ENCODE measurements around the gene SOAT2. TPM values are rescaled to one million over a fixed set of nuclear protein-coding genes. Genes with fewer than 3 reads are reported as not detected.
"Not testable (repeated sequence)": the region's sequence is repeated elsewhere in the genome, so short reads cannot be mapped to it uniquely, and the experiment has no call there.

SOAT2 gene
- total and polyA plus RNA-seq, 4 donors, result 0.48 to 9.4 (median 1.3) TPM

DNA sequence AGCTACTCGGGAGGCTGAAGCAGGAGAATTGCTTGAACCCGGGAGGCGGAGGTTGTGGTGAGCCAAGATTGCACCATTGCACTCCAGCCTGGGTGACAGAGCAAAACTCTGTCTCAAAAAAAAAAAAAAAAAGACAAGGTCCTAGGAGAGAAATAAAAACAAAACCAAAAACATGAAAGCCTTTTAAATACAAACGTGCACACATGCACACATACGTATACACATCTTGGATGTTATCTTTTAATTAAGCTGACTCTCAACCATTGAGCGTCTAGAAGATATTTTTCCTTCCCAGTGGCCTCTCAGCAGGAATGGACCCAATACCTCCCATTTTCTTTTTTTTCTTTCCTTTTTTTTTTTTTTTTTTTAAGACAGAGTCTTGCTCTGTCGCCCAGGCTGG lies 9.1 kb downstream of the SOAT2 start:
- not testable (repeated sequence) for H3K27ac ChIP-seq (ENCODE audit: low read depth in 1 of 2, low read length in 2 of 2); DNase-seq (ENCODE audit: low spot score); H3K36me3 ChIP-seq (ENCODE audit: control insufficient read depth in 4 of 4, insufficient read depth in 3 of 4, low read depth in 1 of 4, low read length in 3 of 4); H3K9me3 ChIP-seq (ENCODE audit: control insufficient read depth in 4 of 4, low read length in 3 of 4); H3K27me3 ChIP-seq (ENCODE audit: control insufficient read depth in 4 of 4, insufficient read depth in 4 of 4, low read length in 3 of 4); H3K4me3 ChIP-seq (ENCODE audit: low read depth in 1 of 3, low read length in 3 of 3); H3K4me1 ChIP-seq (ENCODE audit: control insufficient read depth in 4 of 4, insufficient read depth in 4 of 4, low read length in 3 of 4); H3K9ac ChIP-seq (ENCODE audit: low read depth in 1 of 2, low read length in 2 of 2)
- 91% methylated on average over 7 of the region's 7 CpGs for WGBS

DNA sequence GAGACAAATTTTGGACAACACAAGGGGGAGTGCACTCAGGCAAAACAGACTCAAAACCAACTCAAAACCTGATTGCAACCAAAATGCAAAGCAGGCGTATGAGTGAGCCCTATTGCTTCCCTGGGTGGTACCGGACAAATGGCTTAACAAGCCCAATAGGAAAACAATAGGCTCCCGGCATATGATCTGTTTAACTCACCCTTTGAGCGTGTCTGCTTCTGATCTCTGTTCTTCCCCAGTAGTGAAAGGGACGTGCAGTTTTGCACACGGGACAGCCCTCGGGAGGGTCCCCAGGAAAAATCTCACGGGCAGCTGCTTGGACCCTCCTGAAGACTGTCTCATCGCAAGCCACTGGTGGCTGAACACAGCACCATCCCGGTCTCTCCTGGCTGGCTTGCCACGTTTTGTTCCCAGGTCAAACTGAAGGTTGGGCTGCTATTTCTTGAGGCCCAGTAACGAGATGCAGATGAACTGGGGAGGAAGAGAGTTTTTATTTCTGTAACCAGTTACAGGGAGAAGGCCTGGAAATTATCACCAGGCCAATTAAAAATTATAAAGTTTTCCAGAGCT lies 9.9 kb downstream of the SOAT2 start:
- Histone ChIP-seq H3K27me3 (ENCODE audit: control insufficient read depth in 4 of 4, insufficient read depth in 4 of 4, low read length in 3 of 4) (no peaks in the 10 kb centered on the region), H3K4me3 (ENCODE audit: low read depth in 1 of 3, low read length in 3 of 3) (no peak overlapping the region), H3K27ac (ENCODE audit: low read depth in 1 of 2, low read length in 2 of 2) (no peak overlapping the region), H3K36me3 (ENCODE audit: control insufficient read depth in 4 of 4, insufficient read depth in 3 of 4, low read depth in 1 of 4, low read length in 3 of 4) (no peaks in the 10 kb centered on the region), H3K9ac (ENCODE audit: low read depth in 1 of 2, low read length in 2 of 2) (no peak overlapping the region), H3K4me1 (ENCODE audit: control insufficient read depth in 4 of 4, insufficient read depth in 4 of 4, low read length in 3 of 4) (no peaks in the 10 kb centered on the region), H3K9me3 (ENCODE audit: control insufficient read depth in 4 of 4, low read length in 3 of 4) (no peaks in the 10 kb centered on the region)
- WGBS, result 91% methylated on average over 12 of the region's 12 CpGs
- no peak for DNase-seq (ENCODE audit: low spot score)
- TF ChIP-seq GABPA (IDR thresholded peaks at IDR 0.05 in 1 of 2, conservative IDR thresholded peaks at IDR 0.05 in 1 of 2), result no peak
- no peak for TF ChIP-seq YY1 (IDR thresholded peaks at IDR 0.05)
- TF ChIP-seq FOXA1 (IDR thresholded peaks at IDR 0.05), result no peak
- TF ChIP-seq, protein P1, sequence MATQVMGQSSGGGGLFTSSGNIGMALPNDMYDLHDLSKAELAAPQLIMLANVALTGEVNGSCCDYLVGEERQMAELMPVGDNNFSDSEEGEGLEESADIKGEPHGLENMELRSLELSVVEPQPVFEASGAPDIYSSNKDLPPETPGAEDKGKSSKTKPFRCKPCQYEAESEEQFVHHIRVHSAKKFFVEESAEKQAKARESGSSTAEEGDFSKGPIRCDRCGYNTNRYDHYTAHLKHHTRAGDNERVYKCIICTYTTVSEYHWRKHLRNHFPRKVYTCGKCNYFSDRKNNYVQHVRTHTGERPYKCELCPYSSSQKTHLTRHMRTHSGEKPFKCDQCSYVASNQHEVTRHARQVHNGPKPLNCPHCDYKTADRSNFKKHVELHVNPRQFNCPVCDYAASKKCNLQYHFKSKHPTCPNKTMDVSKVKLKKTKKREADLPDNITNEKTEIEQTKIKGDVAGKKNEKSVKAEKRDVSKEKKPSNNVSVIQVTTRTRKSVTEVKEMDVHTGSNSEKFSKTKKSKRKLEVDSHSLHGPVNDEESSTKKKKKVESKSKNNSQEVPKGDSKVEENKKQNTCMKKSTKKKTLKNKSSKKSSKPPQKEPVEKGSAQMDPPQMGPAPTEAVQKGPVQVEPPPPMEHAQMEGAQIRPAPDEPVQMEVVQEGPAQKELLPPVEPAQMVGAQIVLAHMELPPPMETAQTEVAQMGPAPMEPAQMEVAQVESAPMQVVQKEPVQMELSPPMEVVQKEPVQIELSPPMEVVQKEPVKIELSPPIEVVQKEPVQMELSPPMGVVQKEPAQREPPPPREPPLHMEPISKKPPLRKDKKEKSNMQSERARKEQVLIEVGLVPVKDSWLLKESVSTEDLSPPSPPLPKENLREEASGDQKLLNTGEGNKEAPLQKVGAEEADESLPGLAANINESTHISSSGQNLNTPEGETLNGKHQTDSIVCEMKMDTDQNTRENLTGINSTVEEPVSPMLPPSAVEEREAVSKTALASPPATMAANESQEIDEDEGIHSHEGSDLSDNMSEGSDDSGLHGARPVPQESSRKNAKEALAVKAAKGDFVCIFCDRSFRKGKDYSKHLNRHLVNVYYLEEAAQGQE (IDR thresholded peaks at IDR 0.05), result no peak
- TF ChIP-seq, protein P2, sequence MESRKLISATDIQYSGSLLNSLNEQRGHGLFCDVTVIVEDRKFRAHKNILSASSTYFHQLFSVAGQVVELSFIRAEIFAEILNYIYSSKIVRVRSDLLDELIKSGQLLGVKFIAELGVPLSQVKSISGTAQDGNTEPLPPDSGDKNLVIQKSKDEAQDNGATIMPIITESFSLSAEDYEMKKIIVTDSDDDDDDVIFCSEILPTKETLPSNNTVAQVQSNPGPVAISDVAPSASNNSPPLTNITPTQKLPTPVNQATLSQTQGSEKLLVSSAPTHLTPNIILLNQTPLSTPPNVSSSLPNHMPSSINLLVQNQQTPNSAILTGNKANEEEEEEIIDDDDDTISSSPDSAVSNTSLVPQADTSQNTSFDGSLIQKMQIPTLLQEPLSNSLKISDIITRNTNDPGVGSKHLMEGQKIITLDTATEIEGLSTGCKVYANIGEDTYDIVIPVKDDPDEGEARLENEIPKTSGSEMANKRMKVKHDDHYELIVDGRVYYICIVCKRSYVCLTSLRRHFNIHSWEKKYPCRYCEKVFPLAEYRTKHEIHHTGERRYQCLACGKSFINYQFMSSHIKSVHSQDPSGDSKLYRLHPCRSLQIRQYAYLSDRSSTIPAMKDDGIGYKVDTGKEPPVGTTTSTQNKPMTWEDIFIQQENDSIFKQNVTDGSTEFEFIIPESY (IDR thresholded peaks at IDR 0.05), result no peak
- no peak for TF ChIP-seq NR2F2 (IDR thresholded peaks at IDR 0.05)
- no peak for TF ChIP-seq FOXA2 (IDR thresholded peaks at IDR 0.05)
- no peak for TF ChIP-seq HNF4G (IDR thresholded peaks at IDR 0.05)
- TF ChIP-seq, protein P3, sequence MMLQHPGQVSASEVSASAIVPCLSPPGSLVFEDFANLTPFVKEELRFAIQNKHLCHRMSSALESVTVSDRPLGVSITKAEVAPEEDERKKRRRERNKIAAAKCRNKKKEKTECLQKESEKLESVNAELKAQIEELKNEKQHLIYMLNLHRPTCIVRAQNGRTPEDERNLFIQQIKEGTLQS (IDR thresholded peaks at IDR 0.05), result no peak

DNA sequence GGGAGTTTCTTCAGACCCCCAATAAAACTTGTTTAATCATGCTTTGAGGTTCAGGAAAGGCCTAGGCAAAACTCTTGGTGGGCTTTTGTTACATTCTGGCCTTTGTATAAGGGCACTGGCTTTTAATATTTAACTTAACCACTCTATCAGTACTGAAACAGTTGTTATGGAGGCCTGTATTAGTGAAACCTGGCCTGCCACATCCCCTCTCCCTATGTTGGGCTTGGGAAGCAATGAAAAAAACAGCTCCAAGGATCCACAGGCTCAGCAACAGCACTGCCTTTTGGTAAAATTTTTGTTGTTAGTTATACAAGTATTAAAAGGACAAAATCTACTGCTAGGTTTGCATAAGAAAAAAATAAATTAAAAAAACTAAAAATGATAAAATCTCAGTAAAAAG lies 10.7 kb downstream of the SOAT2 start:
- no peak overlapping the region for H3K27ac ChIP-seq (ENCODE audit: low read depth in 1 of 2, low read length in 2 of 2)
- DNase-seq (ENCODE audit: low spot score), result no peak
- no peaks in the 10 kb centered on the region for H3K9me3 ChIP-seq (ENCODE audit: control insufficient read depth in 4 of 4, low read length in 3 of 4)
- no peaks in the 10 kb centered on the region for H3K4me1 ChIP-seq (ENCODE audit: control insufficient read depth in 4 of 4, insufficient read depth in 4 of 4, low read length in 3 of 4)
- no peak overlapping the region for H3K4me3 ChIP-seq (ENCODE audit: low read depth in 1 of 3, low read length in 3 of 3)
- H3K9ac ChIP-seq (ENCODE audit: low read depth in 1 of 2, low read length in 2 of 2), result no peak overlapping the region
- no peaks in the 10 kb centered on the region for H3K36me3 ChIP-seq (ENCODE audit: control insufficient read depth in 4 of 4, insufficient read depth in 3 of 4, low read depth in 1 of 4, low read length in 3 of 4)
- no peaks in the 10 kb centered on the region for H3K27me3 ChIP-seq (ENCODE audit: control insufficient read depth in 4 of 4, insufficient read depth in 4 of 4, low read length in 3 of 4)
- TF ChIP-seq SP1 (IDR thresholded peaks at IDR 0.05), result no peak
- TF ChIP-seq, protein P4, sequence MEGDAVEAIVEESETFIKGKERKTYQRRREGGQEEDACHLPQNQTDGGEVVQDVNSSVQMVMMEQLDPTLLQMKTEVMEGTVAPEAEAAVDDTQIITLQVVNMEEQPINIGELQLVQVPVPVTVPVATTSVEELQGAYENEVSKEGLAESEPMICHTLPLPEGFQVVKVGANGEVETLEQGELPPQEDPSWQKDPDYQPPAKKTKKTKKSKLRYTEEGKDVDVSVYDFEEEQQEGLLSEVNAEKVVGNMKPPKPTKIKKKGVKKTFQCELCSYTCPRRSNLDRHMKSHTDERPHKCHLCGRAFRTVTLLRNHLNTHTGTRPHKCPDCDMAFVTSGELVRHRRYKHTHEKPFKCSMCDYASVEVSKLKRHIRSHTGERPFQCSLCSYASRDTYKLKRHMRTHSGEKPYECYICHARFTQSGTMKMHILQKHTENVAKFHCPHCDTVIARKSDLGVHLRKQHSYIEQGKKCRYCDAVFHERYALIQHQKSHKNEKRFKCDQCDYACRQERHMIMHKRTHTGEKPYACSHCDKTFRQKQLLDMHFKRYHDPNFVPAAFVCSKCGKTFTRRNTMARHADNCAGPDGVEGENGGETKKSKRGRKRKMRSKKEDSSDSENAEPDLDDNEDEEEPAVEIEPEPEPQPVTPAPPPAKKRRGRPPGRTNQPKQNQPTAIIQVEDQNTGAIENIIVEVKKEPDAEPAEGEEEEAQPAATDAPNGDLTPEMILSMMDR (IDR thresholded peaks at IDR 0.05; ENCODE audit: low read depth, low read length, missing input control), result no peak
- TF ChIP-seq, protein P5, sequence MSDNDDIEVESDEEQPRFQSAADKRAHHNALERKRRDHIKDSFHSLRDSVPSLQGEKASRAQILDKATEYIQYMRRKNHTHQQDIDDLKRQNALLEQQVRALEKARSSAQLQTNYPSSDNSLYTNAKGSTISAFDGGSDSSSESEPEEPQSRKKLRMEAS (IDR thresholded peaks at IDR 0.05), result no peak
- TF ChIP-seq, protein P3 (IDR thresholded peaks at IDR 0.05), result no peak
- no peak for TF ChIP-seq RAD21 (IDR thresholded peaks at IDR 0.05)
- no peak for TF ChIP-seq HNF4G (IDR thresholded peaks at IDR 0.05)
- no peak for TF ChIP-seq FOXA1 (IDR thresholded peaks at IDR 0.05)
- no peak for TF ChIP-seq TAF1 (conservative IDR thresholded peaks at IDR 0.05)
- TF ChIP-seq, protein P1 (IDR thresholded peaks at IDR 0.05), result no peak
- no peak for TF ChIP-seq RXRA (IDR thresholded peaks at IDR 0.05)
- no peak for TF ChIP-seq JUND (IDR thresholded peaks at IDR 0.05)
- TF ChIP-seq EGR1 (IDR thresholded peaks at IDR 0.05; ENCODE audit: low read depth in 2 of 2), result no peak
